ENCODE measurements around the gene PA2G4.

Gene PA2G4

DNA sequence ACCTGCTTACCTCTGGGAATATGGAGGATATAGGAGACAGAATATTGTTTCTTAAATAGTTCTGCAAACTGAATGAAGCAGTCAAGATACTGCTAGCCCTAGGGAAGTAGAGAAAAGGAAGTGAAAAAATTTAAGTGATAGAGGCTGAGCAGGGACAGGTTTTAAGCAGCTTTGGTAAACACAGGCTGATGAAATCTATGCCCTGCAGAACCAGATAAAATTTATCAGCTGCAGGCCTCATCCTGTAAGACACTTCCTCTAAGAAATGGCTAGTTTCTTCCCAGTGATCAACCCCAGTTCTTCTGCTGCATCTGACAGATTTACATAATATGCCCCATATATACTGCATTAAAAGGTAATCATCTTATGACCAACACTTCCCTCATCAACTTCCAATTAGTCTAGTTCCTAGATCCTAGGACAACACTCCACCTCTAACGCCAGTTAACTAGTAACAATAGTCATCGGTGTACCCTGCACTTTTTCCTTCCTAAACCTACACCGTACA is 22.4 kb downstream of the PA2G4 start:
- no peak overlapping the region for H3K4me3 ChIP-seq (ENCODE audit: low read length)

DNA sequence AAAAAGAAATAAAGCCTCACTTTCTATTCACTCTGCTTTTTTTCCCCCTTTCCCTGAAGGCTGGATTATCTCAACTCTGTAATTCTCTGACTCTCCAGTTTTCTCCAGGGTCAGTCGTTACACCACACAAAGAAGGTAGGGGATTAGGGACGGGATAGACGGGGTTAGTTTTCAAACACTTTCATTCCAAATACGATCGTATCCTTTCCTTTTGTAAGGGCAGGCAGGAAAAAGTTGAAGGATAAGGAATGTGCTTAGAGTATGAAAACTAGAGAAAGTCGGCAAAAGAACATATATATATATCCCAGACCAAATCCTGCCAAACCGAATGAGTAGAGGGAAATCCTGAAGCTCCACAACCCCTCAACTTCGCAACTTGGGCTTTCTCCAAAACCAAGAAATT is 23.1 kb downstream of the PA2G4 start:
- H3K4me3 ChIP-seq (ENCODE audit: low read length) = peak overlapping the region; percentile 93
- TF ChIP-seq, protein P1, sequence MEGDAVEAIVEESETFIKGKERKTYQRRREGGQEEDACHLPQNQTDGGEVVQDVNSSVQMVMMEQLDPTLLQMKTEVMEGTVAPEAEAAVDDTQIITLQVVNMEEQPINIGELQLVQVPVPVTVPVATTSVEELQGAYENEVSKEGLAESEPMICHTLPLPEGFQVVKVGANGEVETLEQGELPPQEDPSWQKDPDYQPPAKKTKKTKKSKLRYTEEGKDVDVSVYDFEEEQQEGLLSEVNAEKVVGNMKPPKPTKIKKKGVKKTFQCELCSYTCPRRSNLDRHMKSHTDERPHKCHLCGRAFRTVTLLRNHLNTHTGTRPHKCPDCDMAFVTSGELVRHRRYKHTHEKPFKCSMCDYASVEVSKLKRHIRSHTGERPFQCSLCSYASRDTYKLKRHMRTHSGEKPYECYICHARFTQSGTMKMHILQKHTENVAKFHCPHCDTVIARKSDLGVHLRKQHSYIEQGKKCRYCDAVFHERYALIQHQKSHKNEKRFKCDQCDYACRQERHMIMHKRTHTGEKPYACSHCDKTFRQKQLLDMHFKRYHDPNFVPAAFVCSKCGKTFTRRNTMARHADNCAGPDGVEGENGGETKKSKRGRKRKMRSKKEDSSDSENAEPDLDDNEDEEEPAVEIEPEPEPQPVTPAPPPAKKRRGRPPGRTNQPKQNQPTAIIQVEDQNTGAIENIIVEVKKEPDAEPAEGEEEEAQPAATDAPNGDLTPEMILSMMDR (IDR thresholded peaks at IDR 0.05; ENCODE audit: insufficient read depth, low read depth, low read length, missing control alignments) = no peak

More for the DNA sequence above, 22.4 kb downstream of the PA2G4 start:
- no peak for DNase-seq (ENCODE audit: low read depth)
- TF ChIP-seq, protein P1 (IDR thresholded peaks at IDR 0.05; ENCODE audit: insufficient read depth, low read depth, low read length, missing control alignments) = no peak

DNA sequence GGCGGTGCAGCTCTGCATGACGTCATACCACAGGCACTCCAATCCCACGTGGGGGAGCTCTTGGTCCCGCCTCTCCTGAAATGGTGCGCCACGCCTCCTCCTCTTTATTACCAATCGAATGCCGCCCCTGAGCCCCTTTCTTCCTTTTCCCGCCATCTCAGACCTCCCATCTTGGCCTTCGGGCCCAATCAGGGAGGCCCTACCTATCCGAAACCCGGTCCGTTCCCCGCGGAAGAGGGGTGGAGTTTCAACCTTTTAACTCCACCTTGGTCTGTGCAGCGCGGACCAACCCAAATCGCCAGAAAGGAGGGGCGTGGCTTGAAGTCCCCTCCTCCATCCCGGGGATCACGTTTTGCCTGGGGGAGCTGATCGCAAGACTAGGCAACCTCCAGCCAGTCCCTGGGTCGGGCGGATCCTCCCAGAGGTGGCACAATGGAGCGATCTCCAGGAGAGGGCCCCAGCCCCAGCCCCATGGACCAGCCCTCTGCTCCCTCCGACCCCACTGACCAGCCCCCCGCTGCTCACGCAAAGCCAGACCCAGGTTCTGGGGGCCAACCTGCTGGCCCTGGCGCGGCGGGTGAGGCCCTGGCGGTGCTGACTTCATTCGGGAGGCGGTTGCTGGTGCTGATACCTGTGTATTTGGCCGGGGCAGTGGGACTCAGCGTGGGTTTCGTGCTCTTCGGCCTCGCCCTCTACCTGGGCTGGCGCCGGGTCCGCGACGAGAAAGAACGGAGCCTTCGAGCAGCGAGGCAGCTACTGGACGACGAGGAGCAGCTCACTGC is 23.7 kb downstream of the PA2G4 start, which contains the start of gene ESYT1:
ESYT1 (plus strand) TSS at position 380 of the 782 bp plus-strand sequence; CDS start at position 433, 53 bp downstream.
- H3K4me3 ChIP-seq (ENCODE audit: low read length) = peak within 1 kb of the TSS; percentile 93
- TF ChIP-seq, protein P1 (IDR thresholded peaks at IDR 0.05; ENCODE audit: insufficient read depth, low read depth, low read length, missing control alignments) = no peak
- peak; percentile 100 for DNase-seq (ENCODE audit: low read depth)

More for the DNA sequence above, 23.1 kb downstream of the PA2G4 start:
- no peak for DNase-seq (ENCODE audit: low read depth)

DNA sequence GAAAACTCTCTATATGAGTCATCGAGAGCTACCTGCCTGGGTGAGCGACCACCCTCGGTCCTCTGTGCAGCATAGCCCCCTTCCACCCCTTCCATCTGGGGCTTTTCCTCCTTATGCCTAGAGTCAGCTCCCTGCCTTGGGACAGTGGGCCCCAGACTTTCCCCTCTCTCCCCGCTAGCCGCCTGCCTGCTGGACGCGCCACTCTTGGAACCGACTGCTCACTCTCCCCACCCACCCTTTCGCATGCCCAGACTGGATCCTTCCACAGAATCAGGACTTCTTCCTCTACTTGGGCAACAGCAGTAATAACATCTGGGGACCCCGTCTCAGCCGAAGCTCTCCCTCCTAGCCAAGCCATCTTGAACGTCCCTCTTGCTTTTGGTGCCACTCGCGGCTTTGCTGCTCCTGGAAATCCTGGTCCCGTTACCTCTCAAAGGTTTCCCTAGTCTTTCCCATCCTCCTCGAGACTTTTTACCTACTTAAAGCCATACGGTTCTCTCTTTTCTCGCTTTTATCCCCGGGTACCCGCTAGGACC is 24.4 kb downstream of the PA2G4 start:
- peak; percentile 47 for DNase-seq (ENCODE audit: low read depth)

DNA sequence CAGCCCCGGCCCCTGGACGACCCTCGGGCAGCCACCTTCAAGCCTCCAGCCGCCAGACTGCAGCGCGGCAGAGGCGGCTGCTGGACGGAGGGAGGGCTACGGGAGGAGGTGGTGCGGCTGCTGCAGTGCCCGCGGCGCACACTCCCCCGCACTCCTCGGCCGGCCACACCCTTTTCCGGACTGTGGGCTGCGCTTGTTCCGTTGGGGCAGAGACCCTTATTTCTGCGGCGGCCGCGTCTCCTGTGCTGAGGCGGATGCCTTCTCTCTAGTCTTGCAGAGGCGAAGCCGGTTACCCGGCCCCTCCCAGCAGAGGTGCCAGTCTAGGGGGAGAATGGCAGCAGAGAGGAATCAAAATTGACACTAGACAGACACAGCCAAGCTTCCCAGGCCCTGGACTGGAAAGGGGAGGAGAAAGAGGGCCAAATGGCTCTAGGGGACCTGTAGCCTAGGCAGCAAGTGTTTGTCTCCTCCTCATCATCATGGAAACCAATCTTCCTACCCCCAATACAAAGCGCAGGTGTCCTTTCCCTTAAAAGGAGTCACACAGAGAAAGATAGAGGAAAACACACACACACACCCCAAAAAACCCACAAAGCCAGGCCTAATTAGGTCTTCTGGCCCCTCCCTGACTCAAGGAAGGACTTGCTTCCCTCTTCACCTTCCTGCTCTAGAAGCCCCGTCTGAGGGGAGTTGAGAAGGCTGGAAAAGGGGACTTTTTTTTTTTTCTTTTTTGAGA is 25.0 kb downstream of the PA2G4 start:
- H3K4me3 ChIP-seq (ENCODE audit: low read length) = peak overlapping the region; percentile 93
- TF ChIP-seq, protein P1 (IDR thresholded peaks at IDR 0.05; ENCODE audit: insufficient read depth, low read depth, low read length, missing control alignments) = no peak
- DNase-seq (ENCODE audit: low read depth) = peak; percentile 57

More for the DNA sequence above, 24.4 kb downstream of the PA2G4 start:
- TF ChIP-seq, protein P1 (IDR thresholded peaks at IDR 0.05; ENCODE audit: insufficient read depth, low read depth, low read length, missing control alignments) = no peak
- peak overlapping the region; percentile 93 for H3K4me3 ChIP-seq (ENCODE audit: low read length)

DNA sequence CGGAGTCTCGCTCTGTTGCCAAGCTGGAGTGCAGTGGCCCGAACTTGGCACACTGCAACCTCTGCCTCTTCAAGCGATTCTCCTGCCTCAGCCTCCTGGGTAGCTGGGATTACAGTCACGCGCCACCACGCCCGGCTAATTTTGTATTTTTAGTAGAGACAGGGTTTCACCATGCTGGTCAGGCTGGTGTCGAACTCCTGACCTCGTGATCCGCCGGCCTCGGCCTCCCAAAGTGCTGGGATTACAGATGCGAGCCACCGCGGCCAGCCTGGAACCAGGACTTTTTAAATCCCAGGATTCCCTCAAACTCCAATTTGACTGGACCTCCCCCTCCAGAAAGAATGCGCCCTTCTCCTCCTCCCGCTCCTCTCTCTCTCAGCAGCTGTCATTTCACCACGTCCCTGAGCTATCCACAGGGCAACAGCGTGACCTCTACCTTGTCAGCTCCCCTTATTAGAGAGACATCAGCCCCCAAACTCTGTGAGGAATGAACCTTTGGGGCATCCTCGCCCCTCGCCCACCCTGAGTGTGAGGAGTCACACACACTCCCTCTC is 25.7 kb downstream of the PA2G4 start:
- no peak for DNase-seq (ENCODE audit: low read depth)
- TF ChIP-seq, protein P1 (IDR thresholded peaks at IDR 0.05; ENCODE audit: insufficient read depth, low read depth, low read length, missing control alignments) = no peak
- H3K4me3 ChIP-seq (ENCODE audit: low read length) = peak overlapping the region; percentile 93

Measured in epithelial cell of esophagus (primary cell).